GM12872 (cell line): ENCODE measurements around the gene CADPS2.

ENCODE experiments used
- TF ChIP-seq, protein P1 (sequence below): IDR thresholded peaks from 3 replicates; pipeline ENCODE4 v1.5.1; 2011; ENCODE audit warnings: low read depth, mild to moderate bottlenecking, low read length, moderate library complexity; ENCODE audit not compliant: insufficient read depth

Gene CADPS2

DNA sequence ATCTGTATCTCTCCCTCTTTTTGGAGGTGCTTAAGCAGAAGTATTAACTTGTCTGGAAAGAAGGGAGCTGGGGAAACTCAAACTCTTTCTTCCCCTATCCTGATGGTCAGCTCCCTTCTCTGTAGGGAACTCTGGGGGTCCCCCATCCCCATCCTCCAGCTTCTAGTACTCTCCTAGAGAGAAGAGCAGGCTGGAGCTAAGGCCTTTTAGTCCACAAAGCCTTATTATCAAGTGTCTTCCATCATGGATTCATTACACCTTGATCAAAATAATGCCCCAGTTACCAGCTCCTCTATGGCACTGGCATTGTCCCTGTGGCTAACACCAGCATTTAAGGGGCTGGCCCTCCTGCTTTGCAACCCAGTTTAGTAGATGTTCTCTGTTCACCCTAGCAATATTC, 35.7 kb downstream of the CADPS2 start:
- TF ChIP-seq, protein P1, sequence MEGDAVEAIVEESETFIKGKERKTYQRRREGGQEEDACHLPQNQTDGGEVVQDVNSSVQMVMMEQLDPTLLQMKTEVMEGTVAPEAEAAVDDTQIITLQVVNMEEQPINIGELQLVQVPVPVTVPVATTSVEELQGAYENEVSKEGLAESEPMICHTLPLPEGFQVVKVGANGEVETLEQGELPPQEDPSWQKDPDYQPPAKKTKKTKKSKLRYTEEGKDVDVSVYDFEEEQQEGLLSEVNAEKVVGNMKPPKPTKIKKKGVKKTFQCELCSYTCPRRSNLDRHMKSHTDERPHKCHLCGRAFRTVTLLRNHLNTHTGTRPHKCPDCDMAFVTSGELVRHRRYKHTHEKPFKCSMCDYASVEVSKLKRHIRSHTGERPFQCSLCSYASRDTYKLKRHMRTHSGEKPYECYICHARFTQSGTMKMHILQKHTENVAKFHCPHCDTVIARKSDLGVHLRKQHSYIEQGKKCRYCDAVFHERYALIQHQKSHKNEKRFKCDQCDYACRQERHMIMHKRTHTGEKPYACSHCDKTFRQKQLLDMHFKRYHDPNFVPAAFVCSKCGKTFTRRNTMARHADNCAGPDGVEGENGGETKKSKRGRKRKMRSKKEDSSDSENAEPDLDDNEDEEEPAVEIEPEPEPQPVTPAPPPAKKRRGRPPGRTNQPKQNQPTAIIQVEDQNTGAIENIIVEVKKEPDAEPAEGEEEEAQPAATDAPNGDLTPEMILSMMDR, result no peak

DNA sequence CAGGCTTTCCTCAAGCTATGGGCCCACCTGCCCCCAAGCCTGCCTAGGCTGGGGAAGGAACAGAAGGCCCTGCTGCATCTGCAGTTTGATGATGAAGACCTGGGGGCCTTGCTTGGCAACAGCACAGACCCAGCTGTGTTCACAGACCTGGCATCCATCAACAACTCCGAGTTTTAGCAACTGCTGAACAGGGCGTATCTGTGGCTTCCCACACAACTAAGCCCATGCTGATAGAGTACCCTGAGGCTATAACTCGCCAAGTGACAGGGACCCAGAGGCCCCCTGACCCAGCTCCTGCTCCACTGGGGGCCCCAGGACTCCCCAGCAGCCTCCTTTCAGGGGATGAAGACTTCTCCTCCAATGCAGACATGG, 36.3 kb downstream of the CADPS2 start:
- TF ChIP-seq, protein P1, result no peak

DNA sequence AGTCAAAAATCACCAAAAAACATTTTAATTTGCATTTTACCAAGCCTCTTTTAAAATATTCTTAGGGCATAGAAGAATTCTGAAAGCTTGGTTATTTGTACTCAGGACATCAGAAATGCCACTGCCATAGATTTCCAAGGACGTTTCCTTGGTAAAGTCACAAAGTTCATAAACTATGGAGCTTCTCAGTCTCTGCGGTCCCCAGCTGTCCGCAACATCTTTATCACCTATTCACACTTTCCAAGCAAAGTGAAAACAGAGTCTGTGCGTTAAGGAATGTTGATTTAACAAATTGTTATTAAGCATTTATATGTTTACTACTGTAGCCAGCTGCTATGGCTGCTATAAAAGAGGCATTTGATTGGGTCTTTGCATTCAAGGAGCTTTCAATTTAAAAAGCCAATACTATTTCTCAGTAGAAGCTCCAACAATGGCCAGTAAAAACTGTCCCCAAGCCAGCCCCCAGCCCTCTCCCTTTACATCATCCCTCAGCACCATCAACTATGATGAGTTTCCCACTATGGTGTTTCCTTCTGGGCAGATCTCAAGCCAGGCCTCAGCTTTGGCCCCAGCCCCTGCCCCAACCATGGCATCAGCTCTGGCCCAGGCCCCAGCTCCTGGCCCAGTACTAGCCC, 36.8 kb downstream of the CADPS2 start:
- TF ChIP-seq, protein P1, result no peak

DNA sequence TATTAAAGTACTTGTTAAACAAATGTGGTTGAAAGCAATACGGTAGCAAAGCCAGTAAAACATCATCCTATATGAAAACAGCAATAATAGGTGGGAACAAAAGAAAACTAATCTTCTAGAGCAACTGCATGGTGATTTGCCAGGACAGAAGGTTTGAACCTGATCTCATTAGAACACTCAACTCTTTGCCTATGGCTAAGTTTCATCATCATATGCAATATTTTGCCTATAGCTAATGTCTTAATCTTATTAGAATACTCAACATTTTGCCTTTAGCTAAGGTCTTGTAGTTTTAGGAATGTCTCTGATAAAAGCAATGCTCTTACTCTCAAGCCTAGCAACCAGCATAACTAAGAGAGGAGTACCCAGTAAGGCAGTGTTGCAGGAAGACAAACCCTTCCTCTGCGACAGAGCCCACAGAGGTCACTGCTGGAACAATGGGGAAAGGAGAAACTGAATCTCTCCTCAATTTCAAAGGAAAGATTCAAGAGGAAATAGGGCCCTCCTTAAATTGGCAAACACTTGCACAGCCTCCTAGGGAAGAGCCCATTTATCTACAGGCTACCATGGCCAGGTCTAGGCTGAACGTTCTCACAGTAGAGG, 38.3 kb downstream of the CADPS2 start:
- TF ChIP-seq, protein P1, result no peak

DNA sequence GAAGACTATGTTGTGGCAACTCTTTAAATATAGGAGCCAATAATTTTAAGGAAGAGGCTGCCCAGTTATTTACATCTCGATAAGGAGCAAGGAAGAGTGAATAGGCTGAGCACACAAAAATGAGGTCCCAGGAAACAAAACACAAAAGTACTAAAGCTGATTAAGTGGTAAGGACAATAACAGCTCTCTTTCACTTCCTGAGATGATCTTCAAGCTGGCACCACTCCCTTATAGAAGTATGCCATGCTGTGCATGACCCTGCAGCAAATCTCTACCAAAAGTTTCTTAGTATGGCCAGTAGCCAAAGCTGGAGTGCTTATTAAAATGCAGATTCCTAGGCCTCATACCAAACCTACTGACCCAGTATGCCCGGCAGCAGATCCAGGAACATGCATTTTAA, 39.7 kb downstream of the CADPS2 start:
- TF ChIP-seq, protein P1, result no peak

DNA sequence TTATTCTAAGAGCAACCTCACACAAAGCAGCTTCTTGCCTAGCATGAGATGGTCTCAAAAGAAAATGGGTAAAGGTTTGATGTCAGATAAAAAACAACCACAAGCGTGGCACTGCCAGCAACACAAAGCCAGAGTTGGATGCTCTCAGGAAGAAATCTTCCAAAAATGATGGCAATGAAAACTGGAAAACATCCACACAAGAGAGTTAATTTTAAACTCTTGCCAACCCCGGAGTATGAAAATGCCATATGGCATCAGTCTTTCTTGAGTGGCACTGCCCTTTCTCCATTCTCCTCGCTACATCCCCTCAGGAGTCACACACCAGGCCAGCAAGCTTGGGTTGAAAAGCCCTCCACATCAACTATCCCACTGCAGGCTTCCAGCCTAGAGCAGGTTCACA, 41.0 kb downstream of the CADPS2 start:
- TF ChIP-seq, protein P1, result no peak

DNA sequence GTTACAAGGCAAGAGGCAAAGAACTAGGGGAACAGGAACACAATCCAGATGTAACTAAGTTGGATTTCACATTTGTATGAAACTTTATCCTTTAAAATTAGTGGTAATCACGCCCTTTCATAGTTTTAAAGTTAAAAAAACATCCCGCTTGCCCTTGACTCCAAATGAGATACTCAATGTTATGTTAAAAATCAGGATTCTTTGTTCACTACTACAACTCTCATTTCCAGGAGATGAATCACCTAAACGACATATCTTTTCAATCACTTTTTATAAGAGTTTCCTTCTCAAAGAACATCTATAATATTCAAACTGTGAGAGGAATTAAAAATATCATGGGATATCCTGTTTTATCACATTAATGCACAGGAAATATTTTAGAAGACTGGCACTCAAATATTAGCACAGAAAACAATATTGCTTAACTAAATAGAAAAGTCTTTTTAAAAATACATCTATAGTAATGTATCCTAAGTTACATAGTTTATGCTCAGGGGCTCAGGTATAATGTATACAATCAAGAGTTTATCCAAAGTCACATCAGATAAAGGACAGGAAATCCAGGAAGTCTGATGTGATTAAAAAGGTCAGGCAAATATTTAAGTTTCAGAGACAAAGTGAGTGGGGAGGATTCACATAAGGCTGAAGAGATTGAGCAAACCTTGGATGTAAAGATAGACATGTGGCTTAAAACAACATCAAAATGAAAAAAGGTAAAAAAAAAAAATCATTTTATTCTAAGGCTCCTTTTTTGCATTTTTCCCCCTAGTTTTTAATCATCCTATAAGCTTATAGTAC, 41.9 kb downstream of the CADPS2 start:
- TF ChIP-seq, protein P1, result no peak
